ENCODE data around the gene OVCH1. TPM values are rescaled to one million over a fixed set of nuclear protein-coding genes. Genes with fewer than 3 reads are reported as not detected.

The OVCH1 gene
- total RNA-seq, 1 experiment from 2014 or later: not detected

DNA sequence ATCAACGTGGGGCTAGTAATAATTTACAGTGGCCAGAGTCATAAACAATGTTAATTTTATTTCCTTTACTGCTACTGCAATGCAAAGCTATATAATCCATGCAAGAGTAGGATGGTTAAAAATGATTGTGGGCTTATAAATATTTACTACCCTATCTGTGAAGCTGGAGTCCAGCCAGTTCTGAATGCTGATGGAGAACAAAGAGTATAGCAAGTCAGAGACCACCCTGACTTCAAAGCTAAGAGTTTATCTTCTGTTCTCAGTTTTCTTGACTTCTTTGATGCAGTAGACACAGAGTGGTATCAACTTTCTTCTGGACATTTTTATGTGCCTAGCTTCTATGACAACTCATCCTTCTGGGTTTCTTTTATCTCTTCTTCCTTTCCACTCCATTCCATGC lies 34.0 kb upstream of the OVCH1 start:
- ChIA-PET POLR2A (no interaction called here), CTCF (no interaction called here)
- DNase-seq: no peak
- TF ChIP-seq, protein P1, sequence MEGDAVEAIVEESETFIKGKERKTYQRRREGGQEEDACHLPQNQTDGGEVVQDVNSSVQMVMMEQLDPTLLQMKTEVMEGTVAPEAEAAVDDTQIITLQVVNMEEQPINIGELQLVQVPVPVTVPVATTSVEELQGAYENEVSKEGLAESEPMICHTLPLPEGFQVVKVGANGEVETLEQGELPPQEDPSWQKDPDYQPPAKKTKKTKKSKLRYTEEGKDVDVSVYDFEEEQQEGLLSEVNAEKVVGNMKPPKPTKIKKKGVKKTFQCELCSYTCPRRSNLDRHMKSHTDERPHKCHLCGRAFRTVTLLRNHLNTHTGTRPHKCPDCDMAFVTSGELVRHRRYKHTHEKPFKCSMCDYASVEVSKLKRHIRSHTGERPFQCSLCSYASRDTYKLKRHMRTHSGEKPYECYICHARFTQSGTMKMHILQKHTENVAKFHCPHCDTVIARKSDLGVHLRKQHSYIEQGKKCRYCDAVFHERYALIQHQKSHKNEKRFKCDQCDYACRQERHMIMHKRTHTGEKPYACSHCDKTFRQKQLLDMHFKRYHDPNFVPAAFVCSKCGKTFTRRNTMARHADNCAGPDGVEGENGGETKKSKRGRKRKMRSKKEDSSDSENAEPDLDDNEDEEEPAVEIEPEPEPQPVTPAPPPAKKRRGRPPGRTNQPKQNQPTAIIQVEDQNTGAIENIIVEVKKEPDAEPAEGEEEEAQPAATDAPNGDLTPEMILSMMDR (IDR thresholded peaks at IDR 0.05; ENCODE audit: insufficient read depth in 1 of 2, low read depth in 1 of 2, low read length in 1 of 2, severe bottlenecking in 1 of 2, unreplicated experiment in 1 of 2): no peak
- H3K36me3 Mint-ChIP-seq (ENCODE audit: insufficient read depth, unreplicated experiment): no peaks in the 10 kb centered on the region
- no peaks in the 10 kb centered on the region for H3K9me3 Mint-ChIP-seq (ENCODE audit: unreplicated experiment)
- BruUV-seq (replicated peaks): no TSS peak
- H3K27ac Mint-ChIP-seq (ENCODE audit: unreplicated experiment): no peak overlapping the region
- H3K4me1 ChIP-seq: no peaks in the 10 kb centered on the region
- H3K27me3 ChIP-seq (replicated peaks; ENCODE audit: control insufficient read depth, insufficient read depth, low read length): no peaks in the 10 kb centered on the region
- H3K9me3 ChIP-seq: no peaks in the 10 kb centered on the region
- intact Hi-C loops (cut with micrococcal nuclease; ENCODE audit: unreplicated experiment): no loop called here
- H3K36me3 ChIP-seq (ENCODE audit: control insufficient read depth, insufficient read depth, low read length): no peaks in the 10 kb centered on the region
- no peak overlapping the region for H3K4me3 Mint-ChIP-seq (ENCODE audit: unreplicated experiment)
- H3K4me3 ChIP-seq (ENCODE audit: low read depth, low read length): no peak overlapping the region
- H3K4me1 Mint-ChIP-seq (ENCODE audit: low read depth, unreplicated experiment): no peaks in the 10 kb centered on the region
- H3K27me3 Mint-ChIP-seq (ENCODE audit: insufficient read depth, unreplicated experiment): peaks cover 22% of the 10 kb centered on the region

DNA sequence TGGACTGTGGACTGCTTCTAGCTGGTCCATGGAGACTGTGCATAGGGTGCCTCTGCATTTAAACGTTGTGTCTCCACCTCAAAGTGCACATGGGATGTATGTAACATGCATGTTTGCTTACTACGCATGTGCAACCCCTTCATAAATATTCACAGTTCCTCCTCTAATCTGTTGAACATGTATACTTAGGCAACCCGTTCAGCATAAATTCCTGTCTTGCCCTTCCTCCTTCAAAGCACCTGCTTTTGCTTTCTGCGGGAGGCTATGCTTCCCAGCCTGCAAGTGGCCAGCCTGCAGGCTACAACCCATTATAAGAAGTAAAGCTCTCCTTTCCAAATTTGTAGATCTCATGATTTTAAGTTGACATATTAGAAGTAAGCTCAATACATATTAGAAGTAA lies 33.0 kb upstream of the OVCH1 start:
- Mint-ChIP-seq H3K9me3 (ENCODE audit: unreplicated experiment) (no peaks in the 10 kb centered on the region), H3K27ac (ENCODE audit: unreplicated experiment) (no peak overlapping the region), H3K27me3 (ENCODE audit: insufficient read depth, unreplicated experiment) (peaks cover 22% of the 10 kb centered on the region), H3K36me3 (ENCODE audit: insufficient read depth, unreplicated experiment) (no peaks in the 10 kb centered on the region), H3K4me3 (ENCODE audit: unreplicated experiment) (no peak overlapping the region), H3K4me1 (ENCODE audit: low read depth, unreplicated experiment) (no peaks in the 10 kb centered on the region)
- TF ChIP-seq, protein P1 (IDR thresholded peaks at IDR 0.05; ENCODE audit: insufficient read depth in 1 of 2, low read depth in 1 of 2, low read length in 1 of 2, severe bottlenecking in 1 of 2, unreplicated experiment in 1 of 2): no peak
- BruUV-seq (replicated peaks): no TSS peak
- DNase-seq: no peak
- Histone ChIP-seq H3K9me3 (no peaks in the 10 kb centered on the region), H3K27me3 (replicated peaks; ENCODE audit: control insufficient read depth, insufficient read depth, low read length) (no peaks in the 10 kb centered on the region), H3K36me3 (ENCODE audit: control insufficient read depth, insufficient read depth, low read length) (no peaks in the 10 kb centered on the region), H3K4me1 (no peaks in the 10 kb centered on the region), H3K4me3 (ENCODE audit: low read depth, low read length) (no peak overlapping the region)
- POLR2A ChIA-PET: no interaction called here
- CTCF ChIA-PET: no interaction called here
- intact Hi-C loops (cut with micrococcal nuclease; ENCODE audit: unreplicated experiment): no loop called here

DNA sequence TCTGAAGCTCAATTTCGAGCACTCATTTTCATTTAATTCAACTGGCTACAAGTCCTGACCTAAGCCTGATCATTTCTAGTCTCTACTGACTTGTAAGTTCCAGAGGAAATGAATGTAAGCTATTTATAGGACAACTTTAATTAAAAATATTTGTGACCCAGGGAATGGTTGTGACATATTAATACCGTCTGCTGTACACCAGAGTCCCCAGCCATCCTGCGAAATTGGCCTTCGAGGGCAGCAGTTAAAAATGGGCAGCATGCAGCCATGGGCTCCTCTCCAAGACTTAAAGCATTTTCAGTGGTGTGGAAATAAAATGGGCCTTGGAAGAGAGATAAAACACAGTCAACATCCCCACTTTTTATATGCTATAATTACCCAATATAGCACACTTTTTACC lies 30.7 kb upstream of the OVCH1 start:
- no peaks in the 10 kb centered on the region for H3K4me1 ChIP-seq
- ChIA-PET POLR2A (no interaction called here), CTCF (interaction anchor here (1.1 kb wide), 1 partner anchor 9 kb away, joined by 3 read pairs; no protein-coding TSS in a partner anchor)
- no peak overlapping the region for H3K4me3 ChIP-seq (ENCODE audit: low read depth, low read length)
- no peaks in the 10 kb centered on the region for H3K9me3 ChIP-seq
- H3K27me3 Mint-ChIP-seq (ENCODE audit: insufficient read depth, unreplicated experiment): peaks cover 28% of the 10 kb centered on the region
- intact Hi-C loops (cut with micrococcal nuclease; ENCODE audit: unreplicated experiment): no loop called here
- no peak overlapping the region for H3K27ac Mint-ChIP-seq (ENCODE audit: unreplicated experiment)
- no peaks in the 10 kb centered on the region for H3K9me3 Mint-ChIP-seq (ENCODE audit: unreplicated experiment)
- no peak for DNase-seq
- TF ChIP-seq, protein P1 (IDR thresholded peaks at IDR 0.05; ENCODE audit: insufficient read depth in 1 of 2, low read depth in 1 of 2, low read length in 1 of 2, severe bottlenecking in 1 of 2, unreplicated experiment in 1 of 2): no peak
- no peaks in the 10 kb centered on the region for H3K4me1 Mint-ChIP-seq (ENCODE audit: low read depth, unreplicated experiment)
- no peaks in the 10 kb centered on the region for H3K36me3 ChIP-seq (ENCODE audit: control insufficient read depth, insufficient read depth, low read length)
- no TSS peak for BruUV-seq (replicated peaks)
- no peak overlapping the region for H3K4me3 Mint-ChIP-seq (ENCODE audit: unreplicated experiment)
- no peaks in the 10 kb centered on the region for H3K36me3 Mint-ChIP-seq (ENCODE audit: insufficient read depth, unreplicated experiment)
- no peaks in the 10 kb centered on the region for H3K27me3 ChIP-seq (replicated peaks; ENCODE audit: control insufficient read depth, insufficient read depth, low read length)
